A549 (cell line): ENCODE results near the gene TNFRSF13B. TPM values are rescaled to one million over a fixed set of nuclear protein-coding genes. Genes with fewer than 3 reads are reported as not detected.
"Not testable (repeated sequence)": the region's sequence is repeated elsewhere in the genome, so short reads cannot be mapped to it uniquely, and the experiment has no call there.

Experiments
- ATAC-seq, 2 experiments: fragments of 200-7000 bp in 1 of 2; fragments of >200 bp in 1 of 2; cut with Nextera tagmentation in 1 of 2; cut with Tn5 transposase in 1 of 2; 3 replicates each; pipeline versions ENCODE4 v1.8.0 to v1.9.1; 2018 to 2020; ENCODE audit warnings: mild to moderate bottlenecking in 1 of 2, moderate library complexity in 1 of 2
- CTCF ChIA-PET: fragments of 300-600 bp; sonication (Branson Sonifier 250); formaldehyde crosslinking; extraction: SDS; loops from one replicate; lab custom pipeline; 2021; ENCODE audit warnings: antibody characterized with exemption, inconsistent platforms; lab: Yijun Ruan, JAX
- POLR2A ChIA-PET: fragments of 350-600 bp; formaldehyde crosslinking; extraction: SDS; loops from one replicate; lab custom pipeline; 2021; ENCODE audit warnings: antibody characterized with exemption, inconsistent platforms; lab: Yijun Ruan, JAX
- DNase-seq, 2 experiments: peaks; one replicate each; pipeline versions ENCODE4 v3.0.0 to v3.0.0-alpha.2; 2011 to 2016; ENCODE audit warnings: low read depth in 1 of 2, low spot score in 1 of 2
- FAIRE-seq: peaks from 2 replicates; lab custom pipeline; 2011; peaks lifted over from hg19 to GRCh38; lab: Jason Lieb, UNC
- H3K27ac ChIP-seq, 2 experiments: fragments of >200 bp; sonication (Bioruptor Twin); formaldehyde crosslinking; 3 replicates each; pipeline ENCODE4 v1.5.1; 2016 to 2017
- H3K4me1 ChIP-seq: fragments of >200 bp; sonication (Bioruptor Twin); formaldehyde crosslinking; 3 replicates; pipeline ENCODE4 v1.6.1; 2016
- H3K4me2 ChIP-seq: fragments of >200 bp; sonication (Bioruptor Twin); formaldehyde crosslinking; 3 replicates; pipeline ENCODE4 v1.6.1; 2016
- H3K4me3 ChIP-seq: fragments of >200 bp; sonication (Bioruptor Twin); formaldehyde crosslinking; 3 replicates; pipeline ENCODE4 v1.5.1; 2016
- H3K9me3 ChIP-seq: fragments of >200 bp; sonication (Bioruptor Twin); formaldehyde crosslinking; 3 replicates; pipeline ENCODE4 v1.6.1; 2016
- CBX2 ChIP-seq: fragments of 200-600 bp; sonication (generic); IDR thresholded peaks from 2 replicates; pipeline ENCODE4 v1.6.1; 2016; ENCODE audit warnings: low read depth, mild to moderate bottlenecking, borderline replicate concordance
- CHD2 ChIP-seq: fragments of 150-350 bp; IDR thresholded peaks from 2 replicates; pipeline ENCODE4 v1.6.1; 2014; ENCODE audit warnings: low read length; ENCODE audit not compliant: partially characterized antibody
- E2F6 ChIP-seq: IDR thresholded peaks from 2 replicates; pipeline ENCODE4 v1.6.1; 2012; ENCODE audit warnings: low read depth, borderline replicate concordance
- FOSL2 ChIP-seq, 2 experiments: fragments of 450-650 bp in 1 of 2; fragments of >200 bp in 1 of 2; sonication (Bioruptor Twin) in 1 of 2; formaldehyde crosslinking; IDR thresholded peaks; 2 replicates each; pipeline versions ENCODE4 v1.5.0 to v1.6.1; 2016 to 2020; ENCODE audit warnings: mild to moderate bottlenecking in 1 of 2, moderate library complexity in 1 of 2
- JUN ChIP-seq, 2 experiments: fragments of >200 bp; sonication (Bioruptor Twin); formaldehyde crosslinking; IDR thresholded peaks; 2 replicates in 1 of 2; 3 replicates in 1 of 2; pipeline ENCODE4 v1.6.1; 2016 to 2017
- JUNB ChIP-seq: fragments of >200 bp; sonication (Bioruptor Twin); formaldehyde crosslinking; IDR thresholded peaks from 2 replicates; pipeline ENCODE4 v1.6.1; 2016
- MAFK ChIP-seq: fragments of 450-650 bp; IDR thresholded peaks from 2 replicates; pipeline ENCODE4 v1.6.1; 2014; ENCODE audit not compliant: partially characterized antibody
- MAZ ChIP-seq: fragments of 150-350 bp; IDR thresholded peaks from 2 replicates; pipeline ENCODE4 v1.6.1; 2014; ENCODE audit warnings: antibody characterized with exemption, low read depth, low read length, borderline replicate concordance
- NPAS2 ChIP-seq: fragments of 250-450 bp; sonication (Bioruptor Pico); IDR thresholded peaks from 2 replicates; pipeline ENCODE4 v1.8.0; 2022; ENCODE audit warnings: mild to moderate bottlenecking, moderate library complexity, borderline replicate concordance
- POLR2AphosphoS2 ChIP-seq: conservative IDR thresholded peaks from 2 replicates; pipeline ENCODE4 v1.6.1; 2012; ENCODE audit warnings: low read length, improper control_type of control experiment, inconsistent platforms
- RARB ChIP-seq: fragments of 250-450 bp; sonication (Bioruptor Pico); IDR thresholded peaks from 2 replicates; pipeline ENCODE4 v1.8.0; 2021; ENCODE audit warnings: mild to moderate bottlenecking, moderate library complexity
- REST ChIP-seq: fragments of 200-600 bp; sonication (generic); IDR thresholded peaks from 2 replicates; pipeline ENCODE4 v1.6.1; 2016; ENCODE audit warnings: antibody characterized with exemption, mild to moderate bottlenecking, moderate library complexity
- RNF2 ChIP-seq: fragments of 200-600 bp; sonication (generic); IDR thresholded peaks from 2 replicates; pipeline ENCODE4 v1.6.1; 2016; ENCODE audit warnings: low read depth, mild to moderate bottlenecking, antibody characterized with exemption, moderate library complexity, borderline replicate concordance
- WGBS: methylation state at CpG from one replicate; pipeline ENCODE4 v1.1.6; 2017; ENCODE audit errors: missing lambda C conversion rate; 5-methylcytosine and 5-hydroxymethylcytosine counted together
- polyA plus RNA-seq, 4 experiments: library from polyadenylated mRNA; depleted of rRNA in 3 of 4; stranded (reverse); fragments of >200 nt; fragmentation: RNase III in 1 of 4; extraction: RNeasy Plus Mini Kit Qiagen cat#74134 plus additional on column Dnase treatment in 1 of 4; gene quantifications; 2 replicates in 3 of 4; 3 replicates in 1 of 4; pipeline ENCODE4 v1.2.3, GENCODE V29; 2011 to 2017
- TF ChIP-seq, protein P1 (sequence below): IDR thresholded peaks from 2 replicates; pipeline ENCODE4 v1.6.1; 2012
- TF ChIP-seq, protein P2 (sequence below): fragments of 250-450 bp; sonication (Bioruptor Pico); IDR thresholded peaks from 2 replicates; pipeline ENCODE4 v1.5.0; 2020; ENCODE audit warnings: low read depth, mild to moderate bottlenecking, moderate library complexity

TNFRSF13B gene
- polyA plus RNA-seq, 2 of the 4 experiments (the other 2 are of a cell fraction): not detected

- Histone ChIP-seq H3K4me2 (no peak overlapping the region), H3K27ac (no peak overlapping the region), H3K9me3 (no peaks in the 10 kb centered on the region), H3K4me1 (no peaks in the 10 kb centered on the region), H3K4me3 (no peak overlapping the region)
- 45% methylated on average over 2 of the region's 2 CpGs for WGBS
- DNase-seq: no peak
- POLR2A ChIA-PET: no interaction called here
- no peak for TF ChIP-seq RNF2
- TF ChIP-seq MAFK: no peak
- TF ChIP-seq, protein P1, sequence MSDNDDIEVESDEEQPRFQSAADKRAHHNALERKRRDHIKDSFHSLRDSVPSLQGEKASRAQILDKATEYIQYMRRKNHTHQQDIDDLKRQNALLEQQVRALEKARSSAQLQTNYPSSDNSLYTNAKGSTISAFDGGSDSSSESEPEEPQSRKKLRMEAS: no peak
- TF ChIP-seq REST: no peak
- TF ChIP-seq, protein P2, sequence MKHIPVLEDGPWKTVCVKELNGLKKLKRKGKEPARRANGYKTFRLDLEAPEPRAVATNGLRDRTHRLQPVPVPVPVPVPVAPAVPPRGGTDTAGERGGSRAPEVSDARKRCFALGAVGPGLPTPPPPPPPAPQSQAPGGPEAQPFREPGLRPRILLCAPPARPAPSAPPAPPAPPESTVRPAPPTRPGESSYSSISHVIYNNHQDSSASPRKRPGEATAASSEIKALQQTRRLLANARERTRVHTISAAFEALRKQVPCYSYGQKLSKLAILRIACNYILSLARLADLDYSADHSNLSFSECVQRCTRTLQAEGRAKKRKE (CRISPR knock-in tag): no peak
- TF ChIP-seq CBX2: no peak
- no peak for TF ChIP-seq NPAS2 (CRISPR knock-in tag)
- no peak for TF ChIP-seq E2F6
- no peak for TF ChIP-seq CHD2
- no peak for TF ChIP-seq JUNB
- TF ChIP-seq MAZ: no peak
- no peak for TF ChIP-seq FOSL2 (IDR thresholded peaks at IDR 0.05)
- TF ChIP-seq FOSL2 (CRISPR knock-in tag; IDR thresholded peaks at IDR 0.05): no peak
- no peak for TF ChIP-seq POLR2AphosphoS2
- TF ChIP-seq RARB: no peak
- no peak for TF ChIP-seq JUN (IDR thresholded peaks at IDR 0.05)
- FAIRE-seq: no peak
- CTCF ChIA-PET: interaction anchor here (1.2 to 1.9 kb wide), 2 partner anchors 13 to 40 kb away, joined by 4 to 6 read pairs; no protein-coding TSS in a partner anchor
- ATAC-seq: no peak
These were observed 71.5 kb downstream of the TNFRSF13B start for GRCh38 chr17:16900288-16900882.

- H3K9me3 ChIP-seq, H3K4me3 ChIP-seq, FAIRE-seq, DNase-seq, H3K4me1 ChIP-seq, H3K27ac ChIP-seq, H3K4me2 ChIP-seq, POLR2A ChIA-PET, CTCF ChIA-PET: not testable (repeated sequence)
- ATAC-seq: peak in 1 of 2 experiments; percentile 32; a peak in 1 of 6 replicates
- WGBS: 78% methylated on average over 10 of the region's 10 CpGs
These were observed 74.6 kb downstream of the TNFRSF13B start for GRCh38 chr17:16897211-16897896.

DNA sequence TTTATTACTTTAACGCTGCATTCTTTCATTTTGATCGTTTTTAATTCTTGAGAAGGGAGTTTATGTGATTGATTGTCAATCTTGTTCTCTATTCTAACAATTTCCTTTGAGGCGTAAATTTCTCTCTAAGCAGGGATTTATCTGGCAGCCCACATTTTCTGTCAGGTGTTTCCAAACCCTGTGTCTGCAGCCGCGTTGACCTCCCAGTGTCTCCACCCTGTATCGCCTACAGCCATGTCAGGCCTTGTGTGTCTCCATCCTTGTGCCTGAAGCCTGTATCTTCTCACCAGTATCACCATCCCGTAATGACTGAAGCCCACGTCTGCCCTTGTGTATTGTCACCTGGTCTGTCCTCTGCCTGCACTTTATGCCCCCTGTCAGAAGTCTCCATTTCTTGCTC lies 75.7 kb downstream of the TNFRSF13B start:
- CTCF ChIA-PET, H3K27ac ChIP-seq, FAIRE-seq, H3K4me3 ChIP-seq, H3K4me2 ChIP-seq, H3K9me3 ChIP-seq, POLR2A ChIA-PET, DNase-seq, H3K4me1 ChIP-seq: not testable (repeated sequence)
- ATAC-seq: peak in 1 of 2 experiments; percentile 26; a peak in 2 of 6 replicates
- WGBS: 77% methylated on average over 8 of the region's 8 CpGs

DNA sequence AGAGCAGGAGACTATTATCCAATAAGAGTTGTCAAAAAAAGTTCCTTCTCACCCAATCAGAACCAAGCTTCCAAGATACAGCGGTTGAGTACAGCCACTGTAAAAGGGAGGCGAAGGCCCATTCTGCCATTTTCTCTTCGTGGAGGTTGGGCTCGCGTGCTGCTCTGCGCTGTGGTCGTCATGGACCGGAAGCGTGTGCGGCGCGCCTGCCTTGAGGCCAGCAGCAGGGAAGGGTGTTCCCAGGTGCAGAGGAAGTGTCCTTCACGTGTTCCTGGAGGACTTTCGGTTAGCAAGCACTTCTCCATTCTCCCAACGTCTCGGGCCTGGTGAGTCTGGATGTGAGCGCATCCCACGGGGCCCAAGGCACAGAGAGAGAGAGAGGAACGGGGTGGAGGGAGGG lies 78.4 kb downstream of the TNFRSF13B start:
- 84% methylated on average over 19 of the region's 19 CpGs for WGBS
- CTCF ChIA-PET, H3K4me3 ChIP-seq, POLR2A ChIA-PET, FAIRE-seq, ATAC-seq, H3K27ac ChIP-seq, H3K9me3 ChIP-seq, DNase-seq, H3K4me1 ChIP-seq, H3K4me2 ChIP-seq: not testable (repeated sequence)

DNA sequence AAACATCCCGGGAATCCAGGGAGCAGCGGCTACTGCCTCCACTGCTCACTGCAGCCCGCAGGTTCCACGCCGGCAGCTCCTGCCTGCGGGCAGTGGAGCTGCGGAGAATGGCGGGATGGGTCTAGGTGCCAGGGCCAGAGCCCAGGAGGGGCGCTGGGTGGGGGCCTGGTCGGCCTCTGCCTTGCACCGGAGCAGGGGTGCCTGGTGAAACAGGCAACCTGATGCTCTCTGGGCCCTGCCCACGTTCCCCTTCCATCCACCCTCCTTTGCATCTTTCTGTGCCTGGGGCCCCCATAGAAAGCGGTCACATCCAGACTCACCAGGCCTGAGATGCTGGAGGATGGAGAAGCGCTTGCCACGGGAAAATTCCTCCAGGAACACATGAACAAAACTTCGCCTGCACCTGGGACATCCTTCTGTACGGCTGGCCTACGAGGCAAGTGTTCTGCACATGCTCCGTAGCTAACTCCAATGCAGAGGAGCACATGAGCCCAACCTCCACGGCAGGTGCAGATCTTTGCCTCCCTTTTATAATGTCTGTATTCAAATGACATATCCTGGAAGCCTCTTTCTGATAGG lies 79.0 kb downstream of the TNFRSF13B start:
- CTCF ChIA-PET, DNase-seq, H3K4me3 ChIP-seq, FAIRE-seq, H3K4me2 ChIP-seq, H3K9me3 ChIP-seq, H3K27ac ChIP-seq, H3K4me1 ChIP-seq, ATAC-seq, POLR2A ChIA-PET: not testable (repeated sequence)
- 79% methylated on average over 20 of the region's 20 CpGs for WGBS
